ENCODE data around the gene AIFM3.

- TF ChIP-seq ZFP30 (CRISPR knock-in tag; IDR thresholded peaks at IDR 0.05) (no peak), CSRNP3 (CRISPR knock-in tag; IDR thresholded peaks at IDR 0.05) (no peak), PATZ1 (CRISPR knock-in tag; IDR thresholded peaks at IDR 0.05; ENCODE audit: borderline replicate concordance) (no peak), TSHZ2 (CRISPR knock-in tag; IDR thresholded peaks at IDR 0.05) (no peak), PPARA (CRISPR knock-in tag; IDR thresholded peaks at IDR 0.05; ENCODE audit: borderline replicate concordance) (no peak), SNAI2 (CRISPR knock-in tag; IDR thresholded peaks at IDR 0.05) (no peak)
Observed at GRCh38 chr22:20972933-20973577, 6.0 kb downstream of the AIFM3 start.

All from SK-N-SH treated with all-trans-retinoic acid at 6 μM for 48 hours (cell line).